Liver (tissue), 3 donors: Measurements from ENCODE around the gene TLE4.

ENCODE experiments used
- ATF3 ChIP-seq: IDR thresholded peaks from 2 replicates; pipeline ENCODE4 v1.6.1; 2016; ENCODE audit warnings: antibody characterized with exemption
- CTCF ChIP-seq: fragments of 150-350 bp; IDR thresholded peaks from 2 replicates; pipeline ENCODE4 v1.5.1; 2017; ENCODE audit warnings: improper control_type of control experiment, low read depth, low read length; ENCODE audit not compliant: missing input control
- EGR1 ChIP-seq, 2 donors: IDR thresholded peaks; 2 replicates each; pipeline ENCODE4 v1.6.1; 2016 to 2018; ENCODE audit warnings: antibody characterized with exemption in 2 of 2, low read depth in 2 of 2
- GABPA ChIP-seq, 2 donors: IDR thresholded peaks in 1 of 2; conservative IDR thresholded peaks in 1 of 2; 2 replicates each; pipeline ENCODE4 v1.6.1; 2016; ENCODE audit warnings: antibody characterized with exemption in 2 of 2, mild to moderate bottlenecking in 1 of 2, moderate library complexity in 1 of 2
- MAX ChIP-seq: IDR thresholded peaks from 2 replicates; pipeline ENCODE4 v1.6.1; 2016; ENCODE audit warnings: antibody characterized with exemption
- RAD21 ChIP-seq, 2 donors: IDR thresholded peaks; 2 replicates each; pipeline ENCODE4 v1.6.1; 2016; ENCODE audit warnings: antibody characterized with exemption in 2 of 2, mild to moderate bottlenecking in 2 of 2
- RXRA ChIP-seq, 2 donors: IDR thresholded peaks; 2 replicates each; pipeline ENCODE4 v1.6.1; 2017 to 2018; ENCODE audit warnings: antibody characterized with exemption in 2 of 2, mild to moderate bottlenecking in 1 of 2
- TAF1 ChIP-seq: conservative IDR thresholded peaks from 2 replicates; pipeline ENCODE4 v1.6.1; 2016; ENCODE audit warnings: antibody characterized with exemption, mild to moderate bottlenecking
- donor health status: healthy.
- donor health status: healthy.

GRCh38 chr9:79695531-79696175 is 123.9 kb downstream of the TLE4 start:
- TF ChIP-seq CTCF (no peak), RXRA (IDR thresholded peaks at IDR 0.05) (no peak), ATF3 (no peak), TAF1 (no peak), GABPA (IDR thresholded peaks at IDR 0.05 in 1 of 2, conservative IDR thresholded peaks at IDR 0.05 in 1 of 2) (no peak), MAX (no peak), RAD21 (IDR thresholded peaks at IDR 0.05) (no peak), EGR1 (IDR thresholded peaks at IDR 0.05; ENCODE audit: low read depth in 2 of 2) (no peak)
